Stomach (tissue), 9 donors: ENCODE measurements around the gene C8B. TPM values are rescaled to one million over a fixed set of nuclear protein-coding genes. Genes with fewer than 3 reads are reported as not detected.

Source experiments
- DNase-seq, 2 donors: peaks; one replicate each; pipeline versions ENCODE4 v3.0.0 to v3.0.0-alpha.2; 2013 to 2019
- H3K27ac ChIP-seq, 5 donors: fragments of 200-600 bp in 4 of 5; sonication (generic) in 4 of 5; one replicate each; pipeline ENCODE4 v1.5.1; 2013 to 2019; ENCODE audit warnings: mild to moderate bottlenecking in 1 of 5, moderate library complexity in 1 of 5
- H3K27me3 ChIP-seq, 3 donors: fragments of 200-600 bp; sonication (generic); one replicate each; pipeline ENCODE4 v1.5.1; 2017 to 2019; ENCODE audit warnings: mixed run types in 1 of 3
- H3K36me3 ChIP-seq, 4 donors: fragments of 200-600 bp; sonication (generic); 1 replicate in 3 of 4; 2 replicates in 1 of 4; pipeline ENCODE4 v1.5.1; 2016 to 2019
- H3K4me1 ChIP-seq, 4 donors: fragments of 200-600 bp; sonication (generic); one replicate each; pipeline ENCODE4 v1.5.1; 2016 to 2019
- H3K4me3 ChIP-seq, 4 donors: fragments of 200-600 bp; sonication (generic) in 3 of 4; one replicate each; pipeline ENCODE4 v1.5.1; 2016 to 2019; ENCODE audit warnings: mild to moderate bottlenecking in 1 of 4
- H3K9me3 ChIP-seq, 4 donors: fragments of 200-600 bp; sonication (generic); one replicate each; pipeline ENCODE4 v1.5.1; 2016 to 2019
- CTCF ChIP-seq, 7 experiments: fragments of 450-650 bp in 4 of 7; fragments of 200-600 bp in 3 of 7; sonication (generic) in 3 of 7; IDR thresholded peaks; one replicate each; pipeline ENCODE4 v1.5.1; 2016 to 2019; ENCODE audit warnings: antibody characterized with exemption in 7 of 7, control low read depth in 2 of 7, mild to moderate bottlenecking in 1 of 7
- EP300 ChIP-seq: sonication (generic); formaldehyde crosslinking; IDR thresholded peaks from one replicate; pipeline ENCODE4 v1.6.1; 2017; ENCODE audit warnings: antibody characterized with exemption
- POLR2A ChIP-seq, 4 donors: fragments of 450-650 bp; IDR thresholded peaks; one replicate each; pipeline ENCODE4 v1.6.1; 2016; ENCODE audit warnings: antibody characterized with exemption in 4 of 4, control low read depth in 2 of 4, mild to moderate bottlenecking in 1 of 4, moderate library complexity in 1 of 4
- POLR2AphosphoS5 ChIP-seq, 3 donors: sonication (generic); formaldehyde crosslinking; IDR thresholded peaks; one replicate each; pipeline ENCODE4 v1.6.1; 2016; ENCODE audit warnings: antibody characterized with exemption in 3 of 3
- WGBS, 5 donors: extraction: QIAGEN DNeasy Blood & Tissue Kit in 3 of 5; methylation state at CpG; one replicate each; pipeline versions ENCODE4 v1.1.5 to v1.1.7; 2013 to 2018; 5-methylcytosine and 5-hydroxymethylcytosine counted together
- intact Hi-C: fragments of 100-400 bp; cut with DNase I; formaldehyde crosslinking; loops from one replicate; pipeline ENCODE4 v1.15.1; 2023; ENCODE audit warnings: low total_unique reads
- polyA plus RNA-seq, 3 donors: library from polyadenylated mRNA; stranded (reverse); fragments of 200-250 nt; gene quantifications; one replicate each; pipeline ENCODE4 v1.2.3, GENCODE V29; 2013
- total RNA-seq, 5 donors: library from RNA; depleted of rRNA; stranded (reverse); fragments of >200 nt; gene quantifications; one replicate each; pipeline versions ENCODE4 v1.1.0 to v1.2.3, GENCODE V29; 2014 to 2016
- donor health status: healthy with polysubstance abuse.
- donor health status: Bipolar disorder and iron deficiency.
- donor health status: healthy.

C8B gene
- total and polyA plus RNA-seq, 8 donors, result 0.15 to 0.25 TPM; not detected in 6

- Histone ChIP-seq H3K27ac (no peak overlapping the region), H3K4me1 (no peaks in the 10 kb centered on the region), H3K4me3 (no peak overlapping the region), H3K27me3 (no peaks in the 10 kb centered on the region), H3K36me3 (no peaks in the 10 kb centered on the region), H3K9me3 (no peaks in the 10 kb centered on the region)
- no peak for TF ChIP-seq EP300
- TF ChIP-seq CTCF (IDR thresholded peaks at IDR 0.05), result no peak
- TF ChIP-seq POLR2A (IDR thresholded peaks at IDR 0.05), result no peak
- no peak for TF ChIP-seq POLR2AphosphoS5 (IDR thresholded peaks at IDR 0.05)
- WGBS, 5 donors, result 47 to 63% (median 58%) methylated on average over 4 of the region's 4 CpGs
- intact Hi-C loops, result no loop called here
- no peak for DNase-seq
These were observed 38.6 kb downstream of the C8B start for GRCh38 chr1:56927171-56927570.

DNA sequence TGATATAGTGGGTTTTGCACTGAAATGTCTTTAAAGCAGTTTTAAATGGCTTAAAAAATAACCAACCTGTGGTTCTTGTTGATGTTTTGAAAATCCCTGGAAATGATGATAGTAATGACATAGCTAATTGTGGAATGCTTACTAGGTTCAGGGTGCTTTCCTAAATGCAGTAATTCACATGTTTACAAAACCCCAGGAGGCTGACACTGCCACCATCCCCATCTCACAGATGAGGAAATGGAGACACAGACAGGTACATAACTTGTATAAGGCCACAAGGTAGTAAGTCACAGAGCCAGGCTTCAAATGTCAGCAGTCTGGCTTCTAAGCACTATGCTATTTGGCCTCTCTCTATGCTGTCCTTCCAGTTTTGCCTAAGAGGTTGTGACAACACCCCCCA lies 40.6 kb downstream of the C8B start:
- Histone ChIP-seq H3K27ac (no peak overlapping the region), H3K4me1 (peaks cover 0 to 6% (median 3%) of the 10 kb centered on the region in 4 donors), H3K4me3 (no peak overlapping the region), H3K27me3 (no peaks in the 10 kb centered on the region), H3K9me3 (no peaks in the 10 kb centered on the region), H3K36me3 (no peaks in the 10 kb centered on the region)
- intact Hi-C loops, result no loop called here
- DNase-seq, result no peak
- TF ChIP-seq POLR2A (IDR thresholded peaks at IDR 0.05) (no peak), CTCF (IDR thresholded peaks at IDR 0.05) (no peak), EP300 (no peak), POLR2AphosphoS5 (IDR thresholded peaks at IDR 0.05) (no peak)

- H3K36me3 ChIP-seq, result no peaks in the 10 kb centered on the region
- no peaks in the 10 kb centered on the region for H3K9me3 ChIP-seq
- no peaks in the 10 kb centered on the region for H3K27me3 ChIP-seq
- TF ChIP-seq POLR2A (IDR thresholded peaks at IDR 0.05), result no peak
- TF ChIP-seq POLR2AphosphoS5 (IDR thresholded peaks at IDR 0.05), result no peak
- TF ChIP-seq EP300, result no peak
- H3K4me1 ChIP-seq, result peaks cover 0 to 14% (median 6%) of the 10 kb centered on the region in 4 donors
- no peak for DNase-seq
- no peak overlapping the region for H3K27ac ChIP-seq
- H3K4me3 ChIP-seq, result no peak overlapping the region
- intact Hi-C loops, result no loop called here
- 49 to 77% (median 62%) methylated on average over 5 of the region's 5 CpGs for WGBS, 5 donors
These were observed 41.7 kb downstream of the C8B start for GRCh38 chr1:56924116-56924515.

- intact Hi-C loops, result no loop called here
- 36 to 91% (median 63%) methylated on average over 3 of the region's 3 CpGs for WGBS, 5 donors
These were observed 42.6 kb downstream of the C8B start for GRCh38 chr1:56923201-56923600.

More at GRCh38 chr1:56923201-56923600, 42.6 kb downstream of the C8B start:
- DNase-seq, result no peak
- Histone ChIP-seq H3K36me3 (no peaks in the 10 kb centered on the region), H3K27me3 (no peaks in the 10 kb centered on the region), H3K4me3 (no peak overlapping the region), H3K27ac (no peak overlapping the region), H3K4me1 (peaks cover 0 to 17% (median 9%) of the 10 kb centered on the region in 4 donors), H3K9me3 (no peaks in the 10 kb centered on the region)
- TF ChIP-seq EP300, result no peak
- no peak for TF ChIP-seq CTCF (IDR thresholded peaks at IDR 0.05)
- TF ChIP-seq POLR2A (IDR thresholded peaks at IDR 0.05), result no peak
- no peak for TF ChIP-seq POLR2AphosphoS5 (IDR thresholded peaks at IDR 0.05)
